Brain microvascular endothelial cell (primary cell): ENCODE results near the gene OR4D2.
A peak's percentile ranks its signal among the peaks of the same experiment; 100 is the strongest.

ENCODE experiments used
- DNase-seq: peaks from one replicate; pipeline ENCODE4 v3.0.0-alpha.2; 2020
- H3K27ac ChIP-seq: fragments of 250-450 bp; sonication (Bioruptor Pico); 2 replicates; pipeline ENCODE4 v1.5.1; 2020; ENCODE audit warnings: mild to moderate bottlenecking, moderate library complexity
- H3K27me3 ChIP-seq: fragments of 250-450 bp; sonication (Bioruptor Pico); replicated peaks from 2 replicates; pipeline ENCODE4 v1.5.1; 2020; ENCODE audit warnings: mild to moderate bottlenecking
- H3K36me3 ChIP-seq: fragments of 250-450 bp; sonication (Bioruptor Pico); replicated peaks from 2 replicates; pipeline ENCODE4 v1.5.1; 2020; ENCODE audit warnings: mild to moderate bottlenecking
- H3K4me3 ChIP-seq: 2 replicates; pipeline ENCODE4 v1.5.1; 2011; ENCODE audit warnings: low read depth, mild to moderate bottlenecking, control low read depth, low read length, moderate library complexity
- CTCF ChIP-seq: IDR thresholded peaks from 2 replicates; pipeline ENCODE4 v1.5.1; 2011; ENCODE audit warnings: low read depth, mild to moderate bottlenecking, moderate library complexity, low read length, control low read depth, inconsistent platforms; ENCODE audit errors: missing control alignments
- in situ Hi-C: cut with HindIII; loops from 2 replicates; pipeline ENCODE4 v1.10.0; 2017; ENCODE audit warnings: low sequenced_read_pairs, low pct_ligation_motif_present

OR4D2 gene

GRCh38 chr17:58219789-58220183 is 53.0 kb downstream of the OR4D2 start:
- Histone ChIP-seq H3K36me3 (no peaks in the 10 kb centered on the region), H3K27ac (no peak overlapping the region), H3K4me3 (peak overlapping the region; percentile 89), H3K27me3 (no peaks in the 10 kb centered on the region)
- in situ Hi-C loops = no loop called here
- DNase-seq = no peak
- no peak for TF ChIP-seq CTCF
